ENCODE measurements around the gene MCM10.

The MCM10 gene

GRCh38 chr10:13193637-13194036 lies 32.3 kb downstream of the MCM10 start:
- Histone ChIP-seq H3K27ac (ENCODE audit: low read depth, low read length) (no peak overlapping the region), H3K9ac (ENCODE audit: low read length) (no peak overlapping the region), H3K27me3 (ENCODE audit: control insufficient read depth in 1 of 2, insufficient read depth in 2 of 2, low read length in 2 of 2) (no peaks in the 10 kb centered on the region), H3K4me1 (ENCODE audit: insufficient read depth, low read length) (no peaks in the 10 kb centered on the region), H3K9me3 (ENCODE audit: low read length) (no peaks in the 10 kb centered on the region), H3K4me3 (ENCODE audit: low read depth in 1 of 2, low read length in 2 of 2) (no peak overlapping the region), H3K36me3 (ENCODE audit: insufficient read depth, low read length) (no peaks in the 10 kb centered on the region)

- no peaks in the 10 kb centered on the region for H3K27me3 ChIP-seq (ENCODE audit: control insufficient read depth in 1 of 2, insufficient read depth in 2 of 2, low read length in 2 of 2)
- no peak overlapping the region for H3K4me3 ChIP-seq (ENCODE audit: low read depth in 1 of 2, low read length in 2 of 2)
- H3K4me1 ChIP-seq (ENCODE audit: insufficient read depth, low read length), result no peaks in the 10 kb centered on the region
- no peaks in the 10 kb centered on the region for H3K36me3 ChIP-seq (ENCODE audit: insufficient read depth, low read length)
- H3K9me3 ChIP-seq (ENCODE audit: low read length), result no peaks in the 10 kb centered on the region
- no peak overlapping the region for H3K9ac ChIP-seq (ENCODE audit: low read length)
- H3K27ac ChIP-seq (ENCODE audit: low read depth, low read length), result no peak overlapping the region
Observed at GRCh38 chr10:13195016-13195415, 33.7 kb downstream of the MCM10 start.

GRCh38 chr10:13201132-13201531 lies 39.8 kb downstream of the MCM10 start:
- H3K27ac ChIP-seq (ENCODE audit: low read depth, low read length), result no peak overlapping the region
- H3K9me3 ChIP-seq (ENCODE audit: low read length), result no peaks in the 10 kb centered on the region
- H3K9ac ChIP-seq (ENCODE audit: low read length), result no peak overlapping the region
- no peaks in the 10 kb centered on the region for H3K36me3 ChIP-seq (ENCODE audit: insufficient read depth, low read length)
- H3K4me1 ChIP-seq (ENCODE audit: insufficient read depth, low read length), result no peaks in the 10 kb centered on the region
- no peaks in the 10 kb centered on the region for H3K27me3 ChIP-seq (ENCODE audit: control insufficient read depth in 1 of 2, insufficient read depth in 2 of 2, low read length in 2 of 2)
- no peak overlapping the region for H3K4me3 ChIP-seq (ENCODE audit: low read depth in 1 of 2, low read length in 2 of 2)

GRCh38 chr10:13206091-13206490 lies 44.7 kb downstream of the MCM10 start:
- H3K9ac ChIP-seq (ENCODE audit: low read length), result no peak overlapping the region
- no peaks in the 10 kb centered on the region for H3K9me3 ChIP-seq (ENCODE audit: low read length)
- no peaks in the 10 kb centered on the region for H3K27me3 ChIP-seq (ENCODE audit: control insufficient read depth in 1 of 2, insufficient read depth in 2 of 2, low read length in 2 of 2)
- no peaks in the 10 kb centered on the region for H3K36me3 ChIP-seq (ENCODE audit: insufficient read depth, low read length)
- H3K4me1 ChIP-seq (ENCODE audit: insufficient read depth, low read length), result no peaks in the 10 kb centered on the region
- no peak overlapping the region for H3K27ac ChIP-seq (ENCODE audit: low read depth, low read length)
- no peak overlapping the region for H3K4me3 ChIP-seq (ENCODE audit: low read depth in 1 of 2, low read length in 2 of 2)

- no peaks in the 10 kb centered on the region for H3K4me1 ChIP-seq (ENCODE audit: insufficient read depth, low read length)
- H3K9ac ChIP-seq (ENCODE audit: low read length), result no peak overlapping the region
- no peaks in the 10 kb centered on the region for H3K36me3 ChIP-seq (ENCODE audit: insufficient read depth, low read length)
- H3K27me3 ChIP-seq (ENCODE audit: control insufficient read depth in 1 of 2, insufficient read depth in 2 of 2, low read length in 2 of 2), result no peaks in the 10 kb centered on the region
- no peak overlapping the region for H3K4me3 ChIP-seq (ENCODE audit: low read depth in 1 of 2, low read length in 2 of 2)
- no peak overlapping the region for H3K27ac ChIP-seq (ENCODE audit: low read depth, low read length)
- no peaks in the 10 kb centered on the region for H3K9me3 ChIP-seq (ENCODE audit: low read length)
Observed at GRCh38 chr10:13206546-13207443, 45.4 kb downstream of the MCM10 start.

- H3K27me3 ChIP-seq (ENCODE audit: control insufficient read depth in 1 of 2, insufficient read depth in 2 of 2, low read length in 2 of 2), result no peaks in the 10 kb centered on the region
- no peak overlapping the region for H3K9ac ChIP-seq (ENCODE audit: low read length)
- no peaks in the 10 kb centered on the region for H3K36me3 ChIP-seq (ENCODE audit: insufficient read depth, low read length)
- no peaks in the 10 kb centered on the region for H3K4me1 ChIP-seq (ENCODE audit: insufficient read depth, low read length)
- H3K9me3 ChIP-seq (ENCODE audit: low read length), result no peaks in the 10 kb centered on the region
- no peak overlapping the region for H3K4me3 ChIP-seq (ENCODE audit: low read depth in 1 of 2, low read length in 2 of 2)
- H3K27ac ChIP-seq (ENCODE audit: low read depth, low read length), result no peak overlapping the region
Observed at GRCh38 chr10:13213163-13213562, 51.8 kb downstream of the MCM10 start.

- Histone ChIP-seq H3K36me3 (ENCODE audit: insufficient read depth, low read length) (no peaks in the 10 kb centered on the region), H3K9me3 (ENCODE audit: low read length) (no peaks in the 10 kb centered on the region), H3K27ac (ENCODE audit: low read depth, low read length) (no peak overlapping the region), H3K4me1 (ENCODE audit: insufficient read depth, low read length) (no peaks in the 10 kb centered on the region), H3K27me3 (ENCODE audit: control insufficient read depth in 1 of 2, insufficient read depth in 2 of 2, low read length in 2 of 2) (no peaks in the 10 kb centered on the region), H3K4me3 (ENCODE audit: low read depth in 1 of 2, low read length in 2 of 2) (no peak overlapping the region), H3K9ac (ENCODE audit: low read length) (no peak overlapping the region)
Observed at GRCh38 chr10:13218878-13219277, 57.5 kb downstream of the MCM10 start.

- H3K4me3 ChIP-seq (ENCODE audit: low read depth in 1 of 2, low read length in 2 of 2), result no peak overlapping the region
- H3K9ac ChIP-seq (ENCODE audit: low read length), result no peak overlapping the region
- no peaks in the 10 kb centered on the region for H3K4me1 ChIP-seq (ENCODE audit: insufficient read depth, low read length)
- no peaks in the 10 kb centered on the region for H3K9me3 ChIP-seq (ENCODE audit: low read length)
- H3K27me3 ChIP-seq (ENCODE audit: control insufficient read depth in 1 of 2, insufficient read depth in 2 of 2, low read length in 2 of 2), result no peaks in the 10 kb centered on the region
- H3K36me3 ChIP-seq (ENCODE audit: insufficient read depth, low read length), result no peaks in the 10 kb centered on the region
- no peak overlapping the region for H3K27ac ChIP-seq (ENCODE audit: low read depth, low read length)
Observed at GRCh38 chr10:13219685-13220670, 58.6 kb downstream of the MCM10 start.

GRCh38 chr10:13221572-13221971 lies 60.2 kb downstream of the MCM10 start:
- no peaks in the 10 kb centered on the region for H3K27me3 ChIP-seq (ENCODE audit: control insufficient read depth in 1 of 2, insufficient read depth in 2 of 2, low read length in 2 of 2)
- no peak overlapping the region for H3K27ac ChIP-seq (ENCODE audit: low read depth, low read length)
- no peak overlapping the region for H3K9ac ChIP-seq (ENCODE audit: low read length)
- H3K36me3 ChIP-seq (ENCODE audit: insufficient read depth, low read length), result no peaks in the 10 kb centered on the region
- no peaks in the 10 kb centered on the region for H3K9me3 ChIP-seq (ENCODE audit: low read length)
- no peak overlapping the region for H3K4me3 ChIP-seq (ENCODE audit: low read depth in 1 of 2, low read length in 2 of 2)
- no peaks in the 10 kb centered on the region for H3K4me1 ChIP-seq (ENCODE audit: insufficient read depth, low read length)

- Histone ChIP-seq H3K4me3 (ENCODE audit: low read depth in 1 of 2, low read length in 2 of 2) (no peak overlapping the region), H3K36me3 (ENCODE audit: insufficient read depth, low read length) (no peaks in the 10 kb centered on the region), H3K27me3 (ENCODE audit: control insufficient read depth in 1 of 2, insufficient read depth in 2 of 2, low read length in 2 of 2) (no peaks in the 10 kb centered on the region), H3K27ac (ENCODE audit: low read depth, low read length) (no peak overlapping the region), H3K4me1 (ENCODE audit: insufficient read depth, low read length) (no peaks in the 10 kb centered on the region), H3K9me3 (ENCODE audit: low read length) (no peaks in the 10 kb centered on the region), H3K9ac (ENCODE audit: low read length) (no peak overlapping the region)
Observed at GRCh38 chr10:13222151-13222550, 60.8 kb downstream of the MCM10 start.

- H3K9me3 ChIP-seq (ENCODE audit: low read length), result no peaks in the 10 kb centered on the region
- H3K27ac ChIP-seq (ENCODE audit: low read depth, low read length), result no peak overlapping the region
- no peak overlapping the region for H3K9ac ChIP-seq (ENCODE audit: low read length)
- H3K4me1 ChIP-seq (ENCODE audit: insufficient read depth, low read length), result no peaks in the 10 kb centered on the region
- no peak overlapping the region for H3K4me3 ChIP-seq (ENCODE audit: low read depth in 1 of 2, low read length in 2 of 2)
- no peaks in the 10 kb centered on the region for H3K36me3 ChIP-seq (ENCODE audit: insufficient read depth, low read length)
- H3K27me3 ChIP-seq (ENCODE audit: control insufficient read depth in 1 of 2, insufficient read depth in 2 of 2, low read length in 2 of 2), result no peaks in the 10 kb centered on the region
Observed at GRCh38 chr10:13222566-13222965, 61.2 kb downstream of the MCM10 start.
